ENCODE measurements around the gene MYADML2. TPM values are rescaled to one million over a fixed set of nuclear protein-coding genes. Genes with fewer than 3 reads are reported as not detected.

The MYADML2 gene
- total RNA-seq, 1 donor from 2014 or later, result not detected

DNA sequence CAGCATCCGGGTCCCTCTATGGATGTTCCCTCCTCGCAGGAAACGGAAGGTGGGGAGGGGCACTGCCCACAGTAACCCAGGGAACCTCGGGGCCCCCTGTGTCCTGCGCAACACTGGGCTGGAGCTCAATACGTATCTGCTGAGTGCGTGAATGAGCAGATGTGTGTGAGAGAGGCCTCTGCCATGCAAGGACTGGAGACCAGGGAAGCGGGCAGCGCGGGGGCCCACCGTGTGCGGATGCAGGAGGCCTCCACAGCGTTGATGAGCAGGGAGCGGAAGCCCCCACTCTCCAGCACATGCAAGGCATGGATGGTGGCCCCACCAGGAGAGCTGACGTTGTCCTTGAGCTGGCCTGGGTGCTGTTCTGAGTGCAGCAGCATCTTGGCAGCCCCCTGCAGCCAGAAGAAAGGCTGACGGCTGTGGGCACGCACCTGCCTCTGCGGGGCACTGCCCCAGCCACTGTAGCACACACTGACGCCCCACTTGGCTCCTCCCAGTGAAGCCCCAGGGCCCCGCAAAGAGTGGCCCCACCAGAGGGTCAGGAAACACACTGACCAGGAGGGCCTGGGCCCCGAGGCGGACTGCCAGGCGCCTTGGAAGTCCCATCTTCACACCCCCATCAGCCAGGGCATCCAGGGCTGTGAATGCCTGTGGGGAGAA, 12.8 kb downstream of the MYADML2 start:
- Mint-ChIP-seq H3K4me3 (ENCODE audit: low read depth) (peak overlapping the region; percentile 37), H3K27me3 (ENCODE audit: low read depth) (no peaks in the 10 kb centered on the region)
- intact Hi-C loops (cut with micrococcal nuclease), result no loop called here

DNA sequence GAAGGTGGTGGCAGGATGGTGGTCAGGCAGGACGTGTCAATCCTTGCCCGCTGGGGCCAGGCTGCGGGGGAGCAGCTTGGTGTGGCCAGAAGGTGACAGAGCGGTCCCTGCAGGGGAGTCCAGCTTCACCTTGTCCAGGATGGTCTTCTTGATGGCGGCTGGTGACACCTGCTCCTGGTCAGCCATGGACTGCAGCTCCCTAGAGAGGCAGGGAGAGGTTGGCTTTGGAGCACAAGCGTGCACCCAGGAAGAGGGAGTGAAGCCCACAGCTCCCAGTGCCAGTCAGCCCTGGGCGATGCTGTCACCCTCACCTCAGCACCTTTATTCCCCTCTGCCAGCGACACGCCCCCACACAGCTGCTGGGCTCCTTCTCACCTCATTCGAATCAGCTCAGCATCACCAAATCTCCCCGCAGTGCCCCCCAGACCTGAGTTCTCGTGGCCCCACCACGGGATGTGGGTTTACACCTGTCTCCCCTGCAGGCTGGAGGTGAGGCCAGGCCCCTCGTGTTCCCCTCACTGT, 13.8 kb downstream of the MYADML2 start:
- H3K4me1 Mint-ChIP-seq (ENCODE audit: low read depth), result peaks cover 12% of the 10 kb centered on the region
- DNase-seq (ENCODE audit: low spot score), result no peak
- H3K4me3 Mint-ChIP-seq (ENCODE audit: low read depth), result no peak overlapping the region
- no peak overlapping the region for H3K27ac Mint-ChIP-seq
- H3K36me3 Mint-ChIP-seq (ENCODE audit: low read depth), result peaks cover 19% of the 10 kb centered on the region
- no peaks in the 10 kb centered on the region for H3K9me3 Mint-ChIP-seq
- H3K27me3 Mint-ChIP-seq (ENCODE audit: low read depth), result peaks cover 2% of the 10 kb centered on the region
- intact Hi-C loops (cut with micrococcal nuclease), result no loop called here

More for the DNA sequence above, 12.8 kb downstream of the MYADML2 start:
- DNase-seq (ENCODE audit: low spot score), result no peak
- Mint-ChIP-seq H3K4me1 (ENCODE audit: low read depth) (peaks cover 12% of the 10 kb centered on the region), H3K27ac (no peak overlapping the region), H3K9me3 (no peaks in the 10 kb centered on the region), H3K36me3 (ENCODE audit: low read depth) (peaks cover 19% of the 10 kb centered on the region)

DNA sequence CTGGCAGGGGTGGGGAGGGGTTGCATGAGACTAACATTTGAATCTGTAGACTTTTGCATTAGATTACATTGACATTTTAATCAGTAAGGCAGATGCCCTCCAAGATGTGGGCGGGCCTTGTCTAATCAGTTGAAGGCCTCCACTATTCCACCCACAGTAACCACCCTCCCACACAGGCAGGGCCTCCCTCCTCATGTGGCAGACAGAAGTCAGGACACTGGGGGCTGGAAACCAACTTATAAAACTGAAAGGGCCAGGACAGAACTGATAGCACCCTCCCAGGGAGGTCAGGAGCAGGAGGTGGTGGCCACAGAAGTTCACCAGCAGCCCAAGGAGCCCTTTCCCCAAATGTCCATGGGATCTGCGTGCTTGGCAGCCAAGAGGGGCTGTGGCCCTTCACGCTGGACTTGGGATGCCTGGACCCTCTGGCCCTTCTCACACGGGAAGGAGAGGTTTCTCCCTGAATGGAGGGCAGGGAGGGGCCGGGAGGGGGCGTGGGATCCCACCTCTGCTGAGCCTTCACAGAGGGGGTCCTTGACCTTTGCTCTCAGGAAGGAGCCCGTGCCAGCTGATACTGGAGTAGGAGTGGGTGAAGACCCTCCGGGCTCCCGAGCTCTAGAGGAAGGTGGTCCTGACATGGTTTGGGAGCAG, 14.6 kb downstream of the MYADML2 start:
- intact Hi-C loops (cut with micrococcal nuclease), result no loop called here

DNA sequence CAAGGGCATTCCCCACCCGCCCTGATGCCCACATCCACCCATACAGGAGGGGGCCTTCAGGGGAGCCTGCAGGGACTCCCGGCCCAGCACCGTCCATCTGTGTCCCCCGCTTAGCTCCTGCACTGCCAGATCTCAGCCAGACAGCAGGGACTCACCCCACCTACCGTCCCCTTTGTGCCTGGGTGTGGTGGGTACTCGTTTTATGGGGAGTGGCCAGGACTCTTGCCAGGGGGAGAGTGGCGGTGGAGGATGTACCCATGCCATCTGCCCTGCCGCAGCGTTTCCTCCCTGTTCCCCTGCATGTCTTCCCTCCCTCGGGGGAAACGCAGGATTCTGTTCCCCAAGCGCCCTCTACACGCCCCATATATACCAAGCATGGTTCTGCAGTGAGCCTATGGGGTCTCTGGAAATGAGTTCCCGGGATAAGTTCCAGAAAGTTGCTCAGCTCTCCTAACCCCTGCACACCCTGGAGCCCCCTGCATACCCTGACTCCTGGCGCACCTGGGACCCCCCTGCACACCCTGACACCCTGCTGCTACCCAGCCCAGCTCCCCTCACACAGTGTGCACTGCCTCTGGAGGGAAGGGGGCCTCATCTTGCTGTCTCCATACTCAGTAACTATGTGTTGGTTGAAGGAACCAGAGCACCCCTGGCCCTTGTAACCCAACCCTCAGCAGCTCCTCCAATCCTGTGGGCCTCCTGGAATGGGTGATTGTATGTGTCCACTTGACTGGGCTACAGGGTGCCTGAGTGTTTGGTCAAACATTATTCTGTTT, 15.3 kb downstream of the MYADML2 start:
- Mint-ChIP-seq H3K27ac (no peak overlapping the region), H3K4me3 (ENCODE audit: low read depth) (no peak overlapping the region)
- no peak for DNase-seq (ENCODE audit: low spot score)

More for the DNA sequence above, 14.6 kb downstream of the MYADML2 start:
- Mint-ChIP-seq H3K27me3 (ENCODE audit: low read depth) (peaks cover 2% of the 10 kb centered on the region), H3K9me3 (no peaks in the 10 kb centered on the region), H3K4me3 (ENCODE audit: low read depth) (no peak overlapping the region), H3K4me1 (ENCODE audit: low read depth) (peaks cover 9% of the 10 kb centered on the region), H3K27ac (no peak overlapping the region), H3K36me3 (ENCODE audit: low read depth) (peaks cover 19% of the 10 kb centered on the region)
- no peak for DNase-seq (ENCODE audit: low spot score)

DNA sequence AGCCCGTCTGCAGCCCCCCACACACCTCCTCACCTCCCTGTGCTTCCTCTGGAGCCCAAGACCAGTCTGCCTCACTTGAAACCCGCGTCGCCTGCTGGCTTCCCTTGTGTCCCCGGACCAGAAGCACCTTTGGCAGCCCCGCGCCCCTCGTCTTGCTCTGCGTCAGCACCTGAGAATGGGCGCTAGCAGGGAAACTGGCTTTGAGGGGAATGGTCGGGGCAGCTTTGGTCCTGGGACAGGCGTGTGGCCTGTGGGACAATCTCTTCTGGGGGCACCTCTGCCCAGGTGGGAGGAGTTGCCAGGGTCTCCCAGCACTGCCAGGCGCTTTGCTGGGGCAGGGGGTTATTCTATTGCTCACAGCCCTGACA, 15.9 kb downstream of the MYADML2 start:
- Mint-ChIP-seq H3K9me3 (no peaks in the 10 kb centered on the region), H3K4me1 (ENCODE audit: low read depth) (peaks cover 12% of the 10 kb centered on the region), H3K27ac (no peak overlapping the region), H3K4me3 (ENCODE audit: low read depth) (no peak overlapping the region), H3K36me3 (ENCODE audit: low read depth) (peaks cover 19% of the 10 kb centered on the region), H3K27me3 (ENCODE audit: low read depth) (peaks cover 2% of the 10 kb centered on the region)
- DNase-seq (ENCODE audit: low spot score), result no peak
- intact Hi-C loops (cut with micrococcal nuclease), result no loop called here

More for the DNA sequence above, 15.3 kb downstream of the MYADML2 start:
- Mint-ChIP-seq H3K27me3 (ENCODE audit: low read depth) (peaks cover 2% of the 10 kb centered on the region), H3K4me1 (ENCODE audit: low read depth) (peaks cover 9% of the 10 kb centered on the region), H3K36me3 (ENCODE audit: low read depth) (peaks cover 19% of the 10 kb centered on the region), H3K9me3 (no peaks in the 10 kb centered on the region)
- intact Hi-C loops (cut with micrococcal nuclease), result no loop called here

DNA sequence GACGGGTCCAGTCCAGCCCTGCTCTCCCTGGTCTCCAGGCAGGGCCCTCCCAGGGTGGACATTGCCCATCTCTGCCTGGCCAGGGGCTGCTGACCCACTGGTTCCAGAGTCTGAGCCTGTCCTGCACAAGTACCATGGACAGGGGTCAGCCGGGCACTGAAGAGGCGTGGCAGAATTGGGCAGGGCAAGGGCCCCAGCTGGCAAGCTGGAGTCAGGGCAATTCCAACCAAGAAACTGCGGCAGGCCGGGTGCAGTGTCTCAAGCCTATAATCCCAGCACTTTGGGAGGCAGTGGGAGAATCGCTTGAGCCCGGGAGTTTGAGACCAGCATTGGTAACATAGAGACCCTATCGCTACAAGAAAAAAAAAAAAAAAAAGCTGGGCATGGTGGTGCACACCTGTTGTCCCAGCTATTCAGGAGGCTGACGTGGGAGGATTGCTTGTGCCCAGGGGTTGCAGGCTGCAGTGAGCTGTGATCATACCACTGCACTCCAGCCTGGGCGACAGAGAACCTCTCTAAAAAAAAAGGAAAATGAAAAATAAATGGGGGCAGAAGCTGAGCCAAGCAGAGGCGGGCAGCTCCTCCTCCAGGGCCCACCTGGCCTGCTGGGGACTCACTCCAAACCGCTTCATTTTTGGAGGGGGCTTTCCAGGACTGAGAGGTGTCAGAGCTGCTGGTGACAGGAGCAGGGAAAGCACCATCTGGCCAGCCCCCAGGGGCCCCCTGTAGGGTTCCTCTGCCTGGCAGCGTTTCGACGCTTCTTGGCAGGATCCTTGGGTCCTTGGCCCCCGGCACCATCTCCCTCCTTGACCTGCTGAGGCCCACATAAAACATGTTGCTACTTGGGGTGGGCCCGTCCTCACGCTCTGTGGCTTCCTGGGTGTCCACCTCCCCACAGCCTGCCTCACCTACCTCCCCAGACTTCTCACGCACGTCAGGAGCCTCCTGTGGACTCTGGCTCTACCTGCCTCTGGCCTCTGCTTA, 16.6 kb downstream of the MYADML2 start:
- Mint-ChIP-seq H3K4me3 (ENCODE audit: low read depth) (no peak overlapping the region), H3K36me3 (ENCODE audit: low read depth) (peaks cover 19% of the 10 kb centered on the region), H3K9me3 (no peaks in the 10 kb centered on the region), H3K27ac (no peak overlapping the region), H3K27me3 (ENCODE audit: low read depth) (peaks cover 2% of the 10 kb centered on the region), H3K4me1 (ENCODE audit: low read depth) (peaks cover 12% of the 10 kb centered on the region)
- no peak for DNase-seq (ENCODE audit: low spot score)
- intact Hi-C loops (cut with micrococcal nuclease), result no loop called here

DNA sequence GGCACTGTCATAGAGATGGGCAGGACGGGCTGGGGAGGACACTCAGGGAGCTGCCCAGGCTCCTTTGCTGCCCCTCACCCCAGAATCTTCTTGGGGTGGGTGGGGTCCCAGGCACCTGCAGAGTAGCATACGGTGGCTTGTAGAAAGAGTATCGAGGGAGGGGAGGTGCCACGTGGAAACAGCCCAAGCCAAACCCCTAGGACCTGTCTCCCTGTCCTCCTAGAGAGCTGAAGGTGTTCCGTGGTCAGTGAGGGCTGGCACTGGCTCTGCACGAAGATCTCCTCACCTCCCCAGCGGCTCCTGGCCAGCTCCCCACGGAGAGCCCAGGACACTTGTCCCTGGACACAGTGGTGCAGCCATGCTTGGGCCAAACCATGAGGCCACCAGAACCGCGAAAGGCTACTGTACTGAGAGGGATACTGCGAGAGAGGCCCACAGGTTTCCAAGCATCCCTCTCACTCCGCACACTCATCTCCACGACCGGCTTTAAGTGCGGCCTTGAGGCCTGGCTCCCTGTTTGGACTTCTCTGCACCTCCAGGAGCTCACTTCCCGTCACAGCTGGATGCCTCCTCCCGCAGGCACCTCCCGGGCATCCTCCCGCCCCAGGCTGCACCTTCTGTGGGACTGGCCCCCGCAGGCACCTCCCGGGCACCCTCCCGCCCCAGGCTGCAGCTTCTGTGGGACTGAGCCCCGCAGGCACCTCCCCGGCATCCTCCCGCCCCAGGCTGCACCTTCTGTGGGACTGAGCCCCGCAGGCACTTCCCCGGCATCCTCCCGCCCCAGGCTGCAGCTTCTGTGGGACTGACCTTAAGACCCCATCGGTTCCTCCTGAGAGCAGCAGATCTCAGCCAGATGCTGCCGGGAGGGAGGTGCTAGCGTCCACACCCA, 17.5 kb downstream of the MYADML2 start:
- H3K36me3 Mint-ChIP-seq (ENCODE audit: low read depth), result peaks cover 13% of the 10 kb centered on the region
- peak overlapping the region; percentile 54 for H3K4me3 Mint-ChIP-seq (ENCODE audit: low read depth)
- no peaks in the 10 kb centered on the region for H3K9me3 Mint-ChIP-seq
- H3K27ac Mint-ChIP-seq, result peak overlapping the region; percentile 33
- no peak for DNase-seq (ENCODE audit: low spot score)
- H3K27me3 Mint-ChIP-seq (ENCODE audit: low read depth), result peaks cover 2% of the 10 kb centered on the region
- peaks cover 12% of the 10 kb centered on the region for H3K4me1 Mint-ChIP-seq (ENCODE audit: low read depth)
- intact Hi-C loops (cut with micrococcal nuclease), result loop anchor here (5.0 kb wide), 1 partner anchor 93 kb away; the partner anchor contains the start of genes CENPX and LRRC45

DNA sequence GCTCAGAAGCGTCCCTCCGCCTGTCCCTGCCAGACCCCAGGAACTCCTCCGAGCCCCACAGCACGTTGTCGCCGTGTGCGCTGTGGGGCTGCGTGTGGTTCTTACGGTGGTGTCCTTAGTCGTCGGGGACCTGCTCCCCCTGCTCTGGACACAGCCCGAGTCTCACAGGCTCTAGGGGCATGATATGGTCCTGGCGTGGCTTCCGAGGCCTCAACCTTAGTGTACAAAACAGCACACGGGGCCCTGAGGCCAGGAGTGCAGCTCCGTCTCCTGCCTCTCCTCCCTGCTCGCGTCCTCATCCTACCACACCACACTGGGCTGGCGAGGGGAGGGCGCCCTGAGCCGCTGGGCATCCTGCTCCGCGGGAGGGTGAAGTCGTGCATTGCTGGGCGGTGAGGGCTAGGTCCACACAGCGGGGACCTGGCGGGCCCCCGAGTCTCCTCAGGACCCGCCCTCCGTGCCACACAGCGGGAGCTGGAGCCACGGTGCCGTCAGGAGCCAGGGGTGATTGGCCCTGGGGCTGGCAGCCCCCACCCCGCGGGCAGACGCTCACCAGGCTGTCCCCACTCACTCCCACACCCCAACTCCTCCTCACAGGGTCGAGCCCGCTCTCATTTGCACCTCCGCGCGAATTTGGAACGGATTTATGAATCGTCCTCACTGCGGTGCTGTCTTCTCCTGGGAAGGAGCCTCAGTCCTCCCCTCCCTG, 18.3 kb downstream of the MYADML2 start:
- peaks cover 9% of the 10 kb centered on the region for H3K36me3 Mint-ChIP-seq (ENCODE audit: low read depth)
- H3K4me3 Mint-ChIP-seq (ENCODE audit: low read depth), result peak overlapping the region; percentile 65
- H3K4me1 Mint-ChIP-seq (ENCODE audit: low read depth), result peaks cover 14% of the 10 kb centered on the region
- H3K9me3 Mint-ChIP-seq, result no peaks in the 10 kb centered on the region
- H3K27ac Mint-ChIP-seq, result peak overlapping the region; percentile 33
- no peak for DNase-seq (ENCODE audit: low spot score)
- intact Hi-C loops (cut with micrococcal nuclease), result loop anchor here (5.0 kb wide), 1 partner anchor 94 kb away; the partner anchor contains the start of genes CENPX and LRRC45
- peaks cover 2% of the 10 kb centered on the region for H3K27me3 Mint-ChIP-seq (ENCODE audit: low read depth)

DNA sequence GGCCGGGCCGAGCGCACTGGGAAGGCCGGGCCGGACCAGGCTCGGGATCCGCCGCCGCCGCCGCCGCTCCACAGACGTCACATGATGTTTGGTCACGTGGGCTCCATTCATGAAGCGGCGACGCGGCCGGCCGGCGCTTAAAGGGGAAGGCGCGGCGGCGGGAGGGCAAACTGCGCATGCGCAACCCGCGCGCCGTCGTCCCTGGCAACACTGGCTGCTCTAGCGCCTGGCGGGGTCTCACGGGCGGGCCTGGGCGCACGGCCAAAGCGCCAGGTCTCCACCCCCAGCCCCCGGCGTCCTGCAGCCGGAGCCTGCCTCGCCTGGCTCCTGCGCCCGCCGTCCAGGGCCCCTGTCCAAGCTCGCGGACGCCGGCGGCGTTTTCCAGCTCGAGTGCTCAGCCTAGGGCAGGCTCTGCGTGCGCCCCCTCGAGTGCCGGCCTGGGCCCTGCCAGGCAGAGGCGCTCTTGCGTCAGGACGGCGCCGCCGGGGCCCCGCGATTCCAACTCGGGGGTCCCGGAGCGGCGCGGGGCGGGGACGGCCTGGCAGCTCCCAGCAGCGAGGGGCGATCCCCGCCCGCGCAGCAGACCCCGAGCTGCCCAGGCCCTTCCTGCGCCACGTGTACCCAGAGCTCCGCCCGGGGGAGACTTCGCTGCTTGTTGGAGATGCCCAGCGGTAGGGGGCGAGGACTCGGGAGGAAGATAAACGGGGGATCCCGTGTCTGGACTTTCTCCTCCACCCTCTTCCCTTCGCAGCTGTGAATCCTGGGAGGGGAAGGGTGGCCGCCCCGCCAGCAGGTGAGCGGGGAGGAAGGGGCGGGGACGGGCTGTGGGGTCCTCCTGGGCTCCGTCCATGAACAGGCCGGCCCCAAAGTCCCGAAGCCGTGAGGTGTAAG, 19.1 kb downstream of the MYADML2 start, which contains the start of gene MAFG:
Gene MAFG, minus strand, starts transcription at position 83 of the 891 bp plus-strand sequence. CDS start 4,550 bp downstream, outside the sequence.
- intact Hi-C loops (cut with micrococcal nuclease), result loop anchor here (1.0 to 5.0 kb wide), 2 partner anchors 10 to 94 kb away; partner anchors contain the start of genes CENPX, LRRC45 and SIRT7
- peak; percentile 87 for DNase-seq (ENCODE audit: low spot score)
- H3K9me3 Mint-ChIP-seq, result no peaks in the 10 kb centered on the region
- H3K4me1 Mint-ChIP-seq (ENCODE audit: low read depth), result peaks cover 14% of the 10 kb centered on the region
- H3K36me3 Mint-ChIP-seq (ENCODE audit: low read depth), result peaks cover 1% of the 10 kb centered on the region
- H3K27ac Mint-ChIP-seq, result peak within 1 kb of the TSS; percentile 82
- peaks cover 2% of the 10 kb centered on the region for H3K27me3 Mint-ChIP-seq (ENCODE audit: low read depth)
- H3K4me3 Mint-ChIP-seq (ENCODE audit: low read depth), result peak within 1 kb of the TSS; percentile 90

DNA sequence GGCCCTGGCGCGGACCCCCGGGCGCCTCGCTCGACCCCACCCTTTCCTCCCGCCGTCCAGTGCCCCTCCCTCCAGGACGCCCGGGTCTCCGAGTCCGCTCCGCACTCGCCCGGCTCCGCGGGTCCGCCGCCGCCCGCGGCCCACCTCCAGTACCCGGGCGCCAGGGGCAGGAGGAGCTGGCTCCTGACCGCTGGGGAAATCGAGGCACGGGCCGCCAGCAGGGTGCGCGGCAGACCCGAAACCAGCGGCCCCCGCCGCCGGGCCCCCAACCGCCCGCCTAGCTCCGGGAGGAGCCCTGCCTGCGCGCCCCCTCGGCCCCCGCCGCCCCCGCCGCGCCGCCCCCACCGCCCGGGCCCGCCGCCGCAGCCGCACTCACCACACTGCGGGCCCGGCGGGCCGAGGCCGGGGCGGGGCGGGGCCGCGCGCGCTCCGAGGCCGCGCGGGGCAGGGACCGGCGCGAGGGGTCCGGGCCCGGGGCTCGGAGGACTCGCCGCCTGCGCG, 19.8 kb downstream of the MYADML2 start:
- Mint-ChIP-seq H3K27ac (no peak overlapping the region), H3K4me3 (ENCODE audit: low read depth) (no peak overlapping the region), H3K27me3 (ENCODE audit: low read depth) (peaks cover 2% of the 10 kb centered on the region), H3K36me3 (ENCODE audit: low read depth) (peaks cover 4% of the 10 kb centered on the region), H3K4me1 (ENCODE audit: low read depth) (peaks cover 12% of the 10 kb centered on the region), H3K9me3 (no peaks in the 10 kb centered on the region)
- intact Hi-C loops (cut with micrococcal nuclease), result loop anchor here (1.0 to 5.0 kb wide), 2 partner anchors 9 to 95 kb away; partner anchors contain the start of genes CENPX, LRRC45 and SIRT7
- DNase-seq (ENCODE audit: low spot score), result no peak

Data from activated T-helper 2 cell treated with anti-CD3 and anti-CD28 coated beads, Interferon-gamma antibody, Interleukin-2, Interleukin-4, amounts not matched to agents 10 μg/mL and 5 μg/mL and 100 μg/mL, durations not matched to agents 14 hours and 24 hours and 36 hours (primary cell).